ENCODE measurements around the gene ZMAT3. TPM values are rescaled to one million over a fixed set of nuclear protein-coding genes. Genes with fewer than 3 reads are reported as not detected.

ZMAT3 gene
- total and polyA plus RNA-seq, 2 of the 8 experiments (the other 6 are each of a cell fraction or from before 2014, with no cell fraction given), result 5.0 to 9.2 TPM

DNA sequence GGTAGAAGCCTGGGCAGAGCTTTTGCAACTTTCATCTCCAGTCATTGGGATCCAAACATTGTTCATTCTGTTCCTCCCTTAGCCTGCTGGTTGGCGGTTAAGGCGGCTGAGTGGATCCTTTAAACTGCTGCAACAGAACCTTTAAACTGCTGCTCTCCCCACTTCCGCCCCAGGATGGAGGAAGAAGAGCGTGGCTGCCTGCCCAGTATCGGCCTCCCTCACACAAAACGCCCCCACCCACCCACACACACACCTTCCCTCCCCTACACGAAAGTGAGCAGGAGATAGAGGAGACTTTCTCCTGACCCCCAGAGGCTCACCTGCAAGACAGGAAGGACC lies 460 bp upstream of the ZMAT3 start:
- H2AK5ac ChIP-seq (ENCODE audit: low read depth, low read length), result no peak overlapping the region
- DNase-seq (ENCODE audit: low read depth in 1 of 2, low spot score in 2 of 2) (no peak), FAIRE-seq (no peak)
- H3K9me3 ChIP-seq (ENCODE audit: insufficient read depth in 2 of 2, low read depth in 1 of 2, low read length in 1 of 2), result no peaks in the 10 kb centered on the region
- ChIA-PET POLR2A (ENCODE audit: partially characterized antibody) (no interaction called here), CTCF (ENCODE audit: partially characterized antibody) (interaction anchor here (1.1 to 7.4 kb wide), 3 partner anchors 11 to 246 kb away, joined by 3 to 81 read pairs (median 35); no protein-coding TSS in a partner anchor)
- peak overlapping the region; percentile 39 for H4K5ac ChIP-seq (ENCODE audit: insufficient read length, low read depth, low read length)
- H3K4ac ChIP-seq (replicated peaks; ENCODE audit: insufficient read length, low read depth, low read length), result peak overlapping the region; percentile 81
- peak overlapping the region; percentile 69 to 86 (median 80) for H3K4me3 ChIP-seq (ENCODE audit: extremely low read depth in 1 of 4, insufficient read depth in 2 of 4, low read depth in 3 of 4, low read length in 4 of 4)
- H2BK15ac ChIP-seq (ENCODE audit: low read length), result no peak overlapping the region
- H2BK120ac ChIP-seq (replicated peaks; ENCODE audit: low read depth, low read length), result no peak overlapping the region
- H3K18ac ChIP-seq (ENCODE audit: extremely low read depth, low read length), result peak overlapping the region; percentile 71
- no peaks in the 10 kb centered on the region for H4K20me1 ChIP-seq (replicated peaks in 1 of 2; ENCODE audit: control insufficient read depth in 1 of 2, insufficient read depth in 2 of 2, low read length in 2 of 2)
- peak overlapping the region; percentile 1 for H3K56ac ChIP-seq (replicated peaks; ENCODE audit: insufficient read length, low read depth, low read length)
- no peak overlapping the region for H2BK5ac ChIP-seq (ENCODE audit: low read depth, low read length)
- H2BK20ac ChIP-seq (ENCODE audit: low read length), result no peak overlapping the region
- peaks cover 0 to 7% (median 4%) of the 10 kb centered on the region in 4 experiments; a peak in 3 of 7 replicates for H3K4me1 ChIP-seq (replicated peaks in 1 of 4; ENCODE audit: control insufficient read depth in 3 of 4, insufficient read depth in 4 of 4, low read length in 3 of 4)
- 30% methylated on average over 3 of the region's 7 CpGs; no CpG with 5 or more reads in 1 of the 2 experiments for WGBS, 2 experiments (ENCODE audit: extremely low coverage in 1 of 2, insufficient coverage in 1 of 2, insufficient read length in 1 of 2, insufficient replicate concordance in 2 of 2, low coverage in 1 of 2, low lambda C conversion rate in 2 of 2, missing lambda C conversion rate in 1 of 2)
- no peak overlapping the region for H3K14ac ChIP-seq (ENCODE audit: insufficient read length)
- 0 out of 2 replicates have a peak overlapping the region, but pooled peaks have one; percentile 43 for H3K27ac ChIP-seq (ENCODE audit: low read depth, low read length)
- peak overlapping the region; percentile 92; the same call in 1 of the 2 replicates for H4K8ac ChIP-seq (ENCODE audit: extremely low read depth, insufficient read depth, low read length)
- no peak overlapping the region for H3K23ac ChIP-seq (ENCODE audit: insufficient read length)
- no peak overlapping the region for H4K91ac ChIP-seq (replicated peaks; ENCODE audit: insufficient read length, low read length)
- H3K36me3 ChIP-seq (ENCODE audit: control insufficient read depth in 2 of 4, insufficient read depth in 4 of 4, low read length in 3 of 4), result peaks cover 0 to 3% (median 0%) of the 10 kb centered on the region in 4 experiments; a peak in 1 of 8 replicates
- H3K4me2 ChIP-seq (ENCODE audit: insufficient read depth in 1 of 2, low read depth in 2 of 2, low read length in 2 of 2), result peak overlapping the region; percentile 88 to 98
- peaks cover 0 to 2% (median 0%) of the 10 kb centered on the region in 4 experiments; a peak in 2 of 7 replicates for H3K27me3 ChIP-seq (replicated peaks in 1 of 4; ENCODE audit: control insufficient read depth in 3 of 4, extremely low read depth in 1 of 4, insufficient read depth in 3 of 4, low read length in 3 of 4)
- no peaks in the 10 kb centered on the region for H3K79me1 ChIP-seq (ENCODE audit: low read depth, low read length)
- TF ChIP-seq EZH2 (IDR thresholded peaks at IDR 0.05; ENCODE audit: low read depth, low read length, severe bottlenecking), result no peak
- TF ChIP-seq POLR2A (IDR thresholded peaks at IDR 0.05; ENCODE audit: control extremely low read depth in 1 of 2, low read depth in 2 of 2, low read length in 2 of 2), result 0 out of 3 replicates have a peak, but pooled peaks of 1 of the 2 experiments have one; percentile 10
- peaks cover 8% of the 10 kb centered on the region for H3K23me2 ChIP-seq (ENCODE audit: low read depth, low read length)
- no peaks in the 10 kb centered on the region for H3K79me2 ChIP-seq (ENCODE audit: control insufficient read depth in 1 of 2, insufficient read depth in 2 of 2, low read length in 2 of 2)
- peak overlapping the region; percentile 39; the same call in 1 of the 2 replicates for H2BK12ac ChIP-seq (ENCODE audit: low read depth, low read length)
- H2AFZ ChIP-seq (ENCODE audit: low read length), result peak overlapping the region; percentile 82
- H3K9ac ChIP-seq (replicated peaks in 1 of 4; ENCODE audit: extremely low read depth in 1 of 4, low read depth in 3 of 4, low read length in 3 of 4), result peak overlapping the region in 3 of 4 experiments; percentile 54 to 71 (median 60); a peak in 5 of 7 replicates
